Liver (tissue), 9 donors: ENCODE data around the gene ACKR3. TPM values are rescaled to one million over a fixed set of nuclear protein-coding genes. Genes with fewer than 3 reads are reported as not detected.

Experiments
- DNase-seq: peaks from one replicate; pipeline ENCODE4 v3.0.0-alpha.2; 2017; ENCODE audit warnings: low spot score
- H3K27ac ChIP-seq, 2 donors: one replicate each; pipeline ENCODE4 v1.7.0; 2013; ENCODE audit warnings: inconsistent platforms in 2 of 2, low read length in 2 of 2, control low read depth in 1 of 2, low read depth in 1 of 2, mild to moderate bottlenecking in 1 of 2
- H3K27me3 ChIP-seq, 4 donors: one replicate each; pipeline versions ENCODE4 v1.6.1 to v1.7.0; 2013; ENCODE audit warnings: low read length in 3 of 4, inconsistent platforms in 1 of 4, mild to moderate bottlenecking in 1 of 4, moderate library complexity in 1 of 4; ENCODE audit not compliant: control insufficient read depth in 4 of 4, insufficient read depth in 4 of 4
- H3K36me3 ChIP-seq, 4 donors: one replicate each; pipeline versions ENCODE4 v1.6.1 to v1.7.0; 2013; ENCODE audit warnings: low read length in 3 of 4, mild to moderate bottlenecking in 3 of 4, low read depth in 1 of 4, moderate library complexity in 1 of 4; ENCODE audit not compliant: control insufficient read depth in 4 of 4, insufficient read depth in 3 of 4
- H3K4me1 ChIP-seq, 4 donors: one replicate each; pipeline versions ENCODE4 v1.6.1 to v1.7.0; 2013; ENCODE audit warnings: low read length in 3 of 4, mild to moderate bottlenecking in 3 of 4, moderate library complexity in 1 of 4; ENCODE audit not compliant: control insufficient read depth in 4 of 4, insufficient read depth in 4 of 4
- H3K4me3 ChIP-seq, 3 donors: one replicate each; pipeline versions ENCODE4 v1.6.1 to v1.7.0; 2013; ENCODE audit warnings: low read length in 3 of 3, control low read depth in 1 of 3, low read depth in 1 of 3, mild to moderate bottlenecking in 1 of 3
- H3K9ac ChIP-seq, 2 donors: one replicate each; pipeline ENCODE4 v1.7.0; 2013; ENCODE audit warnings: low read length in 2 of 2, mild to moderate bottlenecking in 2 of 2, moderate library complexity in 2 of 2, control low read depth in 1 of 2, low read depth in 1 of 2
- H3K9me3 ChIP-seq, 4 donors: one replicate each; pipeline versions ENCODE4 v1.6.1 to v1.7.0; 2013; ENCODE audit warnings: low read length in 3 of 4; ENCODE audit not compliant: control insufficient read depth in 4 of 4
- ATF3 ChIP-seq: IDR thresholded peaks from 2 replicates; pipeline ENCODE4 v1.6.1; 2016; ENCODE audit warnings: antibody characterized with exemption
- CTCF ChIP-seq: fragments of 150-350 bp; IDR thresholded peaks from 2 replicates; pipeline ENCODE4 v1.5.1; 2017; ENCODE audit warnings: improper control_type of control experiment, low read depth, low read length; ENCODE audit not compliant: missing input control
- EGR1 ChIP-seq, 2 donors: IDR thresholded peaks; 2 replicates each; pipeline ENCODE4 v1.6.1; 2016 to 2018; ENCODE audit warnings: antibody characterized with exemption in 2 of 2, low read depth in 2 of 2
- FOXA1 ChIP-seq: IDR thresholded peaks from 2 replicates; pipeline ENCODE4 v1.6.1; 2016; ENCODE audit warnings: antibody characterized with exemption
- FOXA2 ChIP-seq: IDR thresholded peaks from 2 replicates; pipeline ENCODE4 v1.6.1; 2016; ENCODE audit warnings: antibody characterized with exemption
- GABPA ChIP-seq, 2 donors: IDR thresholded peaks in 1 of 2; conservative IDR thresholded peaks in 1 of 2; 2 replicates each; pipeline ENCODE4 v1.6.1; 2016; ENCODE audit warnings: antibody characterized with exemption in 2 of 2, mild to moderate bottlenecking in 1 of 2, moderate library complexity in 1 of 2
- HNF4A ChIP-seq, 2 donors: conservative IDR thresholded peaks; 2 replicates each; pipeline ENCODE4 v1.6.1; 2016; ENCODE audit warnings: antibody characterized with exemption in 2 of 2, mild to moderate bottlenecking in 2 of 2
- HNF4G ChIP-seq: IDR thresholded peaks from 2 replicates; pipeline ENCODE4 v1.6.1; 2016; ENCODE audit warnings: antibody characterized with exemption
- JUND ChIP-seq, 2 donors: IDR thresholded peaks; 2 replicates each; pipeline ENCODE4 v1.6.1; 2016; ENCODE audit warnings: antibody characterized with exemption in 2 of 2
- NR2F2 ChIP-seq: IDR thresholded peaks from 2 replicates; pipeline ENCODE4 v1.6.1; 2016; ENCODE audit warnings: antibody characterized with exemption
- RAD21 ChIP-seq, 2 donors: IDR thresholded peaks; 2 replicates each; pipeline ENCODE4 v1.6.1; 2016; ENCODE audit warnings: antibody characterized with exemption in 2 of 2, mild to moderate bottlenecking in 2 of 2
- REST ChIP-seq: IDR thresholded peaks from 2 replicates; pipeline ENCODE4 v1.6.1; 2016; ENCODE audit warnings: antibody characterized with exemption, mild to moderate bottlenecking
- RXRA ChIP-seq, 2 donors: IDR thresholded peaks; 2 replicates each; pipeline ENCODE4 v1.6.1; 2017 to 2018; ENCODE audit warnings: antibody characterized with exemption in 2 of 2, mild to moderate bottlenecking in 1 of 2
- SP1 ChIP-seq: IDR thresholded peaks from 2 replicates; pipeline ENCODE4 v1.6.1; 2018; ENCODE audit warnings: antibody characterized with exemption, mild to moderate bottlenecking
- TAF1 ChIP-seq: conservative IDR thresholded peaks from 2 replicates; pipeline ENCODE4 v1.6.1; 2016; ENCODE audit warnings: antibody characterized with exemption, mild to moderate bottlenecking
- YY1 ChIP-seq: IDR thresholded peaks from 2 replicates; pipeline ENCODE4 v1.6.1; 2016; ENCODE audit warnings: antibody characterized with exemption, mild to moderate bottlenecking
- ZBTB33 ChIP-seq: IDR thresholded peaks from 2 replicates; pipeline ENCODE4 v1.6.1; 2016; ENCODE audit warnings: antibody characterized with exemption
- WGBS: extraction: QIAGEN DNeasy Blood & Tissue Kit; methylation state at CpG from one replicate; pipeline ENCODE4 v1.1.7; 2013; 5-methylcytosine and 5-hydroxymethylcytosine counted together
- polyA plus RNA-seq, 2 donors: library from polyadenylated mRNA; stranded (reverse) in 1 of 2; unstranded in 1 of 2; fragments of 200-250 nt in 1 of 2; fragments of >200 nt in 1 of 2; fragmentation: Nextera tagmentation in 1 of 2; extraction: Ambion mirVana in 1 of 2; gene quantifications; one replicate each; pipeline versions ENCODE4 v1.2.1 to v1.2.3, GENCODE V29; 2013 to 2015
- total RNA-seq, 2 donors: library from RNA; depleted of rRNA; stranded (reverse); fragments of >200 nt; gene quantifications; one replicate each; pipeline ENCODE4 v1.2.3, GENCODE V29; 2014
- donor health status: healthy.
- donor health status: healthy.
- donor health status: healthy.
- donor health status: healthy.
- donor health status: healthy.

ACKR3 gene
- total and polyA plus RNA-seq, 4 donors = 1.6 to 6.0 (median 3.0) TPM

GRCh38 chr2:236565879-236566402 is 3.7 kb upstream of the ACKR3 start (continued):
- TF ChIP-seq REST (no peak), FOXA2 (no peak), HNF4A (conservative IDR thresholded peaks at IDR 0.05) (no peak), JUND (IDR thresholded peaks at IDR 0.05) (no peak)

GRCh38 chr2:236566596-236566995 is 3.0 kb upstream of the ACKR3 start:
- DNase-seq = no peak
- no peak overlapping the region for H3K9ac ChIP-seq
- no peak overlapping the region for H3K27ac ChIP-seq
- no peaks in the 10 kb centered on the region for H3K27me3 ChIP-seq
- no peaks in the 10 kb centered on the region for H3K9me3 ChIP-seq
- H3K4me1 ChIP-seq = peaks cover 8 to 26% (median 24%) of the 10 kb centered on the region in 4 donors
- no peaks in the 10 kb centered on the region for H3K36me3 ChIP-seq
- WGBS = 82% methylated on average over 6 of the region's 6 CpGs
- H3K4me3 ChIP-seq = no peak overlapping the region
- no peak for TF ChIP-seq SP1
- no peak for TF ChIP-seq FOXA2
- TF ChIP-seq HNF4G = no peak
- TF ChIP-seq RAD21 (IDR thresholded peaks at IDR 0.05) = no peak
- no peak for TF ChIP-seq ATF3
- TF ChIP-seq CTCF = no peak
- no peak for TF ChIP-seq FOXA1
- TF ChIP-seq ZBTB33 = no peak
- TF ChIP-seq RXRA (IDR thresholded peaks at IDR 0.05) = no peak
- no peak for TF ChIP-seq EGR1 (IDR thresholded peaks at IDR 0.05; ENCODE audit: low read depth in 2 of 2)
- TF ChIP-seq REST = no peak
- no peak for TF ChIP-seq TAF1
- TF ChIP-seq GABPA (IDR thresholded peaks at IDR 0.05 in 1 of 2, conservative IDR thresholded peaks at IDR 0.05 in 1 of 2) = no peak
- no peak for TF ChIP-seq JUND (IDR thresholded peaks at IDR 0.05)
- no peak for TF ChIP-seq HNF4A (conservative IDR thresholded peaks at IDR 0.05)
- no peak for TF ChIP-seq YY1
- no peak for TF ChIP-seq NR2F2
